ENCODE results near the gene RHBDF1. TPM values are rescaled to one million over a fixed set of nuclear protein-coding genes. Genes with fewer than 3 reads are reported as not detected.

RHBDF1 gene
- total RNA-seq, 4 donors from 2014 or later = 26.7 to 43.0 (median 30.2) TPM

DNA sequence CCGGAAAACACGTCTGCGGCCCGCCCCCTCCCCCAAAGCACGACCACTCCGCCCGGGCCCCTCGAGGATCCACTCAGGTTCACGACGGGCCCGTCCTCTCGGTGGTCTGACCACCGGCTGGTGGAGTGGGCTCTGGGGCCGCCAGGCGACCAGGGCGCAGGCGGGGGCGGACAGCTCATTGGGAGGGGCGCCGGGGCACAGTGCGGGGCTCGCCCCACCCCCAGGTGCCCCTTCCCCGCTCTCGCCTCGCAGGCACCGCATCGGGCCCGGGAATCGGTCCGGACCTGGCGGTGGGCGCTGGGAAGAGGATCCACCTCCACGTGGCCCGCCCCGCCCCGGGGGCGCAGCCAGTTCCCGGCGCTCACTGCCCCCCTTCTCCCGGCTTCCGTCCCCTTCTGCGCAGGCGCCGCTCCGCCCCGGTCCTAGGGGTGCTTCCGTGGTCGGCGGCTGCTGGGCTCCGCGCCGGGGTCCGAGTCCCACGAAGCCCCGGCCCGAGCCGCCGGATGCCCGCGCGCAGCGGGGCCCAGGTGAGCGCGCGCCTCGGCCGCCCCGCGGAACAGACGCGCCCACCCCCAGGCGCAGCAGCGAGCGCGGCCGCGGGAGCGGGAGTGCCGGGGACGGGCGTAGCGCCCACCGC, 5.5 kb upstream of the RHBDF1 start, which contains the start of gene MPG:
Gene MPG (plus strand): TSS at position 419 of the 637 bp plus-strand sequence. CDS start 85 bp downstream, at position 504.
- Histone ChIP-seq H3K36me3 (peaks cover 0 to 25% (median 22%) of the 10 kb centered on the region in 4 donors), H3K27me3 (no peaks in the 10 kb centered on the region), H3K9me3 (no peaks in the 10 kb centered on the region), H3K4me1 (peaks cover 58 to 70% (median 65%) of the 10 kb centered on the region in 4 donors), H3K27ac (replicated peaks in 1 of 4) (peak within 1 kb of the TSS; percentile 93 to 97 (median 94)), H3K4me3 (peak within 1 kb of the TSS; percentile 84 to 98 (median 88))
- DNase-seq (ENCODE audit: extremely low spot score) = peak; percentile 95
- 0% methylated on average over 6 of the region's 83 CpGs for WGBS
- TF ChIP-seq EP300 (IDR thresholded peaks at IDR 0.05) (no peak), POLR2A (IDR thresholded peaks at IDR 0.05; ENCODE audit: low read depth) (peak; percentile 81), POLR2AphosphoS5 (IDR thresholded peaks at IDR 0.05) (peak; percentile 91 to 93)
- intact Hi-C loops (cut with DNase I) = no loop called here

DNA sequence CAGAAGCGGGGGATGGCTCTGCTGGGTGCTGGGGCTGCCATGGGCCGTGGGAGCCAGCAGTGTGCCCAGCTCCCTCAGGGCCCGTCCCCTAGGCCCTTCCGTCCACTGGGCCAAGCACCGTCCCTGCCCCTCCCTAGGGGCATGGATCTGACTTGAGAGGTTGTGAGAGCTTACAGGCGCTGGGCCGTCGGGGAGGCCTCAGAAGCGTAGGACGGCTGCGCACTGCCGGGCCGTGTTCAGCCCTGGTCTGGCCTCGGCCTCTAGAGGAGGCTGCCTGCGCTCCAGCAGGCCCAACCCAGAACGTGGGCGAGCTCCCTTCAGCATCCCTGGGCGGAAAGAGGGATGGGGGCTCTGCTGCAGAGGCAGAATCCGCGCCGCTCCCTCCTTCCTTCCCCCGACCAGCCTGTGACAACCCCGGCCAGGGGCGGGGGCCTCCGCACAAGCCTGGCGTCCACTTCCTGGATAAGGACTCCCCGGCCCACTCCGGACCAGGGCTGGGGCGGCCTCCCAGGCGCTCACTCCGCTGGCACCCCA, 4.9 kb upstream of the RHBDF1 start:
- 11% methylated on average over 20 of the region's 31 CpGs for WGBS
- DNase-seq (ENCODE audit: extremely low spot score) = no peak
- Histone ChIP-seq H3K27ac (replicated peaks in 1 of 4) (peak overlapping the region; percentile 93 to 97 (median 94)), H3K4me1 (peaks cover 62 to 75% (median 70%) of the 10 kb centered on the region in 4 donors), H3K27me3 (no peaks in the 10 kb centered on the region), H3K9me3 (no peaks in the 10 kb centered on the region), H3K4me3 (peak overlapping the region; percentile 84 to 98 (median 88)), H3K36me3 (peaks cover 0 to 22% (median 20%) of the 10 kb centered on the region in 4 donors)
- TF ChIP-seq POLR2A (IDR thresholded peaks at IDR 0.05; ENCODE audit: low read depth) (no peak), POLR2AphosphoS5 (IDR thresholded peaks at IDR 0.05) (peak in 1 of 2 donors; percentile 4)
- TF ChIP-seq, protein P1, sequence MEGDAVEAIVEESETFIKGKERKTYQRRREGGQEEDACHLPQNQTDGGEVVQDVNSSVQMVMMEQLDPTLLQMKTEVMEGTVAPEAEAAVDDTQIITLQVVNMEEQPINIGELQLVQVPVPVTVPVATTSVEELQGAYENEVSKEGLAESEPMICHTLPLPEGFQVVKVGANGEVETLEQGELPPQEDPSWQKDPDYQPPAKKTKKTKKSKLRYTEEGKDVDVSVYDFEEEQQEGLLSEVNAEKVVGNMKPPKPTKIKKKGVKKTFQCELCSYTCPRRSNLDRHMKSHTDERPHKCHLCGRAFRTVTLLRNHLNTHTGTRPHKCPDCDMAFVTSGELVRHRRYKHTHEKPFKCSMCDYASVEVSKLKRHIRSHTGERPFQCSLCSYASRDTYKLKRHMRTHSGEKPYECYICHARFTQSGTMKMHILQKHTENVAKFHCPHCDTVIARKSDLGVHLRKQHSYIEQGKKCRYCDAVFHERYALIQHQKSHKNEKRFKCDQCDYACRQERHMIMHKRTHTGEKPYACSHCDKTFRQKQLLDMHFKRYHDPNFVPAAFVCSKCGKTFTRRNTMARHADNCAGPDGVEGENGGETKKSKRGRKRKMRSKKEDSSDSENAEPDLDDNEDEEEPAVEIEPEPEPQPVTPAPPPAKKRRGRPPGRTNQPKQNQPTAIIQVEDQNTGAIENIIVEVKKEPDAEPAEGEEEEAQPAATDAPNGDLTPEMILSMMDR (IDR thresholded peaks at IDR 0.05) = no peak
- intact Hi-C loops (cut with DNase I) = no loop called here

- H3K4me3 ChIP-seq = peak overlapping the region; percentile 84 to 98 (median 88)
- WGBS = 32% methylated on average over 7 of the region's 13 CpGs
- peaks cover 0 to 22% (median 20%) of the 10 kb centered on the region in 4 donors for H3K36me3 ChIP-seq
- no peaks in the 10 kb centered on the region for H3K9me3 ChIP-seq
- no peak for DNase-seq (ENCODE audit: extremely low spot score)
- no peaks in the 10 kb centered on the region for H3K27me3 ChIP-seq
- intact Hi-C loops (cut with DNase I) = no loop called here
- H3K27ac ChIP-seq (replicated peaks in 1 of 4) = peak overlapping the region; percentile 93 to 97 (median 94)
- TF ChIP-seq, protein P1 (IDR thresholded peaks at IDR 0.05) = no peak
- TF ChIP-seq POLR2AphosphoS5 (IDR thresholded peaks at IDR 0.05) = peak; percentile 59 to 64
- H3K4me1 ChIP-seq = peaks cover 63 to 78% (median 72%) of the 10 kb centered on the region in 4 donors
Measured at GRCh38 chr16:76535-77272, 4.3 kb upstream of the RHBDF1 start.

DNA sequence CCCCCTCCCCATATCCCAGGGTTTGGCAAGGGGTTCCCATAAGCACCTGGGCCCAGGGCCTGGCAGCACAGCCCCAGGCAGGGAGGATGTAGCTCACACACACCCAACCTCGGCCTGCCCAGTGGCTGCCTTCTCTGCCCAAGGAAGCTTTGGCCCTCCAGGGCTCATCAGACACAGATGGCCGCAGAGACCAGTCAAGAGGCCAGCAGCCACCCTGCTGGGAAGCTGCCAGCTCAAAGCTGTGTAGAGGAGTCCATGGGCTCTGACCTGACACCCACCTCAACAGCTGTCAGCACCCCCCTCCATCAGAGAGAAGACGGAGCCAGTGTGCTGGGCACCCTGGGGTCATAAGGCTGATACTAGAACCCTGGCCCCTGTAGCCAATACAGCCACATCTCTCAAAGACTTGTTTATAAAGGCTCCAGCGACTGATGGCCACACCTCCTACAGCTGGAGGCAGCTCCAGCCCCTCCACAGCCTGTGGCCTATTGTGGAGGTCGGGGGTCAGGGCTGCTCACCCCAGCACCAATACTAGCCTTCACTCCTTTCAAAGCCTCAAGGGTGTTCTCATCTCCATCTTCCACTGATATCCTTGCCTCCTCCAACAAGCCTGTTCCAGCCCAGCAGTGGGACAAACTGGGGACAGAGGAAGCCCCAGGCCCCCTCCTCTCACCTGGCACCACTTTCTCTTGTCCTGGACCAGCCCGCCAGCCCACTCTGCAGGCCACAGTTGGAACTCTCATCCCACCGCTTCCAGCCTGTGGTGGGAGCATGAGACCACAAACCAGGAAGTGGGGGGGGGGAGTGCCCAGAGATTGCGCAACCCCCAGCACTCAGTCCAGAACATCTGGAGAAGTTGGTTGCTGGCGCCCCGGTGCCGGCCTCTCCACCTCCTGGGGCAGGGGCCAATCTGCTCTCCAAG, 3.4 kb upstream of the RHBDF1 start:
- 45% methylated on average over 6 of the region's 11 CpGs for WGBS
- H3K27me3 ChIP-seq = no peaks in the 10 kb centered on the region
- peak overlapping the region; percentile 93 to 97 (median 94) for H3K27ac ChIP-seq (replicated peaks in 1 of 4)
- peaks cover 70 to 85% (median 80%) of the 10 kb centered on the region in 4 donors for H3K4me1 ChIP-seq
- peaks cover 0 to 16% (median 14%) of the 10 kb centered on the region in 4 donors for H3K36me3 ChIP-seq
- H3K9me3 ChIP-seq = no peaks in the 10 kb centered on the region
- peak overlapping the region in 3 of 4 donors; percentile 12 to 98 (median 84) for H3K4me3 ChIP-seq
- TF ChIP-seq, protein P1 (IDR thresholded peaks at IDR 0.05) = no peak
- TF ChIP-seq POLR2A (IDR thresholded peaks at IDR 0.05; ENCODE audit: low read depth) (no peak), POLR2AphosphoS5 (IDR thresholded peaks at IDR 0.05) (peak in 1 of 2 donors; percentile 5)
- DNase-seq (ENCODE audit: extremely low spot score) = no peak
- intact Hi-C loops (cut with DNase I) = no loop called here

Data from esophagus muscularis mucosa (tissue), 4 donors.